OCI-LY7 (cell line): ENCODE results near the gene TARS3.

Experiments used
- EZH2phosphoT487 ChIP-seq: fragments of 200-600 bp; sonication (generic); IDR thresholded peaks from 2 replicates; pipeline ENCODE4 v1.6.1; 2018; ENCODE audit warnings: low read depth, borderline replicate concordance, mild to moderate bottlenecking, mixed run types, antibody characterized with exemption, low read length, moderate library complexity, mixed read lengths
- TF ChIP-seq, protein P1 (sequence below): fragments of 200-600 bp; sonication (generic); conservative IDR thresholded peaks from 2 replicates; pipeline ENCODE4 v1.5.1; 2014; ENCODE audit warnings: mild to moderate bottlenecking, antibody characterized with exemption, low read length, moderate library complexity, mixed read lengths

DNA sequence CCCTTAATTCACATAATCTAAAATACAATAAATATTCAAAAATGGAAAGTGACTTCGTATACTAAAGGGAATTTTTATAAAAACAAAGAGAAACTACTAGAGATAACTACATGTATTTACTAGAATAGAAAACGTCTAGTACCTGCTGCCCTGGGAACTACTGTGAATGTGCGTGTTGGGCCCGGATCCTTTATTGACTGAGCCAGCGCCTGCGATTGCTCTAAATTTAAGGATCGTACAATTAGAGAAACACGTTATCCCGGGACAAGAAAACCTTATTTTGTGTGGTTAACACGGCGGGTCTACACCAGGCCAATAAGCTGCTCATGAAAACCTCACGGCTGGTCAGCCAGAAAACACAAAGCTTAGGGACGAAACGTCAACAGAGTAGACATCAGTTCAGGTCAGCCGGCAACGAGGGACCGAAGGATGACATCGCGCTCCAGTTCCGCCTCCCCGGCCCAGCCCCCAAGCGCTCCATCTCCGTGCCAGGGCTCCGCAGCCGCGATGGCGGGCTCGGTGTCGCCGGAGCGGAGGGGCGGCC is 72.6 kb downstream of the TARS3 start:
- TF ChIP-seq, protein P1, sequence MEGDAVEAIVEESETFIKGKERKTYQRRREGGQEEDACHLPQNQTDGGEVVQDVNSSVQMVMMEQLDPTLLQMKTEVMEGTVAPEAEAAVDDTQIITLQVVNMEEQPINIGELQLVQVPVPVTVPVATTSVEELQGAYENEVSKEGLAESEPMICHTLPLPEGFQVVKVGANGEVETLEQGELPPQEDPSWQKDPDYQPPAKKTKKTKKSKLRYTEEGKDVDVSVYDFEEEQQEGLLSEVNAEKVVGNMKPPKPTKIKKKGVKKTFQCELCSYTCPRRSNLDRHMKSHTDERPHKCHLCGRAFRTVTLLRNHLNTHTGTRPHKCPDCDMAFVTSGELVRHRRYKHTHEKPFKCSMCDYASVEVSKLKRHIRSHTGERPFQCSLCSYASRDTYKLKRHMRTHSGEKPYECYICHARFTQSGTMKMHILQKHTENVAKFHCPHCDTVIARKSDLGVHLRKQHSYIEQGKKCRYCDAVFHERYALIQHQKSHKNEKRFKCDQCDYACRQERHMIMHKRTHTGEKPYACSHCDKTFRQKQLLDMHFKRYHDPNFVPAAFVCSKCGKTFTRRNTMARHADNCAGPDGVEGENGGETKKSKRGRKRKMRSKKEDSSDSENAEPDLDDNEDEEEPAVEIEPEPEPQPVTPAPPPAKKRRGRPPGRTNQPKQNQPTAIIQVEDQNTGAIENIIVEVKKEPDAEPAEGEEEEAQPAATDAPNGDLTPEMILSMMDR = no peak
- no peak for TF ChIP-seq EZH2phosphoT487
